Prostate gland (tissue), 2 donors: ENCODE data around the gene TOMM20.
A peak's percentile ranks its signal among the peaks of the same experiment; 100 is the strongest.

Source experiments
- POLR2A ChIP-seq: fragments of 450-650 bp; IDR thresholded peaks from one replicate; pipeline ENCODE4 v1.6.1; 2016; ENCODE audit warnings: antibody characterized with exemption, mild to moderate bottlenecking
- POLR2AphosphoS5 ChIP-seq: sonication (generic); formaldehyde crosslinking; IDR thresholded peaks from one replicate; pipeline ENCODE4 v1.6.1; 2017; ENCODE audit warnings: antibody characterized with exemption
- TF ChIP-seq, protein P1 (sequence below), 4 experiments: fragments of 200-600 bp in 2 of 4; fragments of 450-650 bp in 2 of 4; sonication (generic) in 2 of 4; IDR thresholded peaks; 1 replicate in 3 of 4; 2 replicates in 1 of 4; pipeline ENCODE4 v1.5.1; 2016 to 2019; ENCODE audit warnings: antibody characterized with exemption in 4 of 4, mild to moderate bottlenecking in 2 of 4, moderate library complexity in 2 of 4

DNA sequence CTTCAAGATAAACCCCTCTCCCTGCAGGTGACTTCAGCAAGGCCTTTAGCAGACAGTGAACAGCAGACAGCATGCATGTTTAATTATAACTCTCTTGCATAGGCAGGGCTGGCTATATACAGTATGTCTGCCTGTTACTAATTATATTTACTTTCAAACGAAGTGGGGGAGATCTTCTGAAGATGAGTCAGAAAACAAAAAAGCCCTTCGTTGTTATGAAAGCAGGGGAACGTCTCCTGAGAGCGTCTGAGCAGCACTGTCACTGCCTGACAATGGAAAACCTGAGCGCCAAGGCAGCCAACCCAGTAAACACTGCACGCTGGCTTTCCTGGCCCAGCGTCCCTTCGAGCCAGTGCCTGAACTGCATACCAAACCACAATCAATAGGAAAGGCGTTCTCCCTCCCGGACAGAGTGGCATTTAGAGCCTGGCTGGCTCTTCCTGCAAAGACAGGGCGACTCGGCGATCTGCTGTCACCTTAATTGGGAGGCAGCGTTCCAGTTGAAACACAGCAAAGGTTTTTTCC is 54.1 kb downstream of the TOMM20 start:
- TF ChIP-seq, protein P1, sequence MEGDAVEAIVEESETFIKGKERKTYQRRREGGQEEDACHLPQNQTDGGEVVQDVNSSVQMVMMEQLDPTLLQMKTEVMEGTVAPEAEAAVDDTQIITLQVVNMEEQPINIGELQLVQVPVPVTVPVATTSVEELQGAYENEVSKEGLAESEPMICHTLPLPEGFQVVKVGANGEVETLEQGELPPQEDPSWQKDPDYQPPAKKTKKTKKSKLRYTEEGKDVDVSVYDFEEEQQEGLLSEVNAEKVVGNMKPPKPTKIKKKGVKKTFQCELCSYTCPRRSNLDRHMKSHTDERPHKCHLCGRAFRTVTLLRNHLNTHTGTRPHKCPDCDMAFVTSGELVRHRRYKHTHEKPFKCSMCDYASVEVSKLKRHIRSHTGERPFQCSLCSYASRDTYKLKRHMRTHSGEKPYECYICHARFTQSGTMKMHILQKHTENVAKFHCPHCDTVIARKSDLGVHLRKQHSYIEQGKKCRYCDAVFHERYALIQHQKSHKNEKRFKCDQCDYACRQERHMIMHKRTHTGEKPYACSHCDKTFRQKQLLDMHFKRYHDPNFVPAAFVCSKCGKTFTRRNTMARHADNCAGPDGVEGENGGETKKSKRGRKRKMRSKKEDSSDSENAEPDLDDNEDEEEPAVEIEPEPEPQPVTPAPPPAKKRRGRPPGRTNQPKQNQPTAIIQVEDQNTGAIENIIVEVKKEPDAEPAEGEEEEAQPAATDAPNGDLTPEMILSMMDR (IDR thresholded peaks at IDR 0.05) = peak in 1 of 4 experiments; percentile 14
- TF ChIP-seq POLR2A = no peak
- TF ChIP-seq POLR2AphosphoS5 = peak; percentile 74
